Ishikawa (cell line): ENCODE results near the gene PDS5B.

Experiments used
- CEBPB ChIP-seq: IDR thresholded peaks from 2 replicates; pipeline ENCODE4 v1.6.1; 2012
- CREB1 ChIP-seq: IDR thresholded peaks from 2 replicates; pipeline ENCODE4 v1.6.1; 2012; ENCODE audit warnings: low read depth
- EGR1 ChIP-seq: IDR thresholded peaks from 2 replicates; pipeline ENCODE4 v1.6.1; 2012
- EP300 ChIP-seq: IDR thresholded peaks from 2 replicates; pipeline ENCODE4 v1.6.1; 2012; ENCODE audit warnings: borderline replicate concordance
- RAD21 ChIP-seq: IDR thresholded peaks from 2 replicates; pipeline ENCODE4 v1.6.1; 2012; ENCODE audit warnings: low read depth
- TAF1 ChIP-seq: IDR thresholded peaks from 2 replicates; pipeline ENCODE4 v1.6.1; 2012; ENCODE audit warnings: low read depth, mild to moderate bottlenecking
- YY1 ChIP-seq: IDR thresholded peaks from 2 replicates; pipeline ENCODE4 v1.6.1; 2012; ENCODE audit warnings: low read depth
- ZBTB7A ChIP-seq: IDR thresholded peaks from 2 replicates; pipeline ENCODE4 v1.6.1; 2012; ENCODE audit warnings: low read depth
- TF ChIP-seq, protein P1 (sequence below): IDR thresholded peaks from 2 replicates; pipeline ENCODE4 v1.6.1; 2012; ENCODE audit warnings: low read depth, mild to moderate bottlenecking
- TF ChIP-seq, protein P2 (sequence below): IDR thresholded peaks from 2 replicates; pipeline ENCODE4 v1.6.1; 2012
- TF ChIP-seq, protein P3 (sequence below): IDR thresholded peaks from 2 replicates; pipeline ENCODE4 v1.6.1; 2012

DNA sequence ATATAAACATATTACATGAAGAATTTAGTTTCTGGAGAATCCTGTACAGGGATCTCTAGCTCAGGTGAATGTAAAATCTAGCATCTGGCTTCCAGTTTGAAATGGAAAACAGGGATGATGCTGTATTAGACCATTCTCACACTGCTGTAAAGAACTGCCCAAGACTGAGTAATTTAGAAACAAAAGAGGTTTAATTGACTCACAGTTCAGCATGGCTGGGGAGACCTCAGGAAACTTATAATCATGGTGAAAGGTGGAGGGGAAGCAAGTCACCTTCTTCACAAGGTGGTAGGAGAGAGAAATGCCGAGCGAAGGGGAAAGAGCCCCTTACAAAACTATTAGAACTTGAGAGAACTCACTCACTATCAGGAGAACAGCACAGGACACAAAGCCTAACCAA lies 30.6 kb upstream of the PDS5B start:
- TF ChIP-seq, protein P1, sequence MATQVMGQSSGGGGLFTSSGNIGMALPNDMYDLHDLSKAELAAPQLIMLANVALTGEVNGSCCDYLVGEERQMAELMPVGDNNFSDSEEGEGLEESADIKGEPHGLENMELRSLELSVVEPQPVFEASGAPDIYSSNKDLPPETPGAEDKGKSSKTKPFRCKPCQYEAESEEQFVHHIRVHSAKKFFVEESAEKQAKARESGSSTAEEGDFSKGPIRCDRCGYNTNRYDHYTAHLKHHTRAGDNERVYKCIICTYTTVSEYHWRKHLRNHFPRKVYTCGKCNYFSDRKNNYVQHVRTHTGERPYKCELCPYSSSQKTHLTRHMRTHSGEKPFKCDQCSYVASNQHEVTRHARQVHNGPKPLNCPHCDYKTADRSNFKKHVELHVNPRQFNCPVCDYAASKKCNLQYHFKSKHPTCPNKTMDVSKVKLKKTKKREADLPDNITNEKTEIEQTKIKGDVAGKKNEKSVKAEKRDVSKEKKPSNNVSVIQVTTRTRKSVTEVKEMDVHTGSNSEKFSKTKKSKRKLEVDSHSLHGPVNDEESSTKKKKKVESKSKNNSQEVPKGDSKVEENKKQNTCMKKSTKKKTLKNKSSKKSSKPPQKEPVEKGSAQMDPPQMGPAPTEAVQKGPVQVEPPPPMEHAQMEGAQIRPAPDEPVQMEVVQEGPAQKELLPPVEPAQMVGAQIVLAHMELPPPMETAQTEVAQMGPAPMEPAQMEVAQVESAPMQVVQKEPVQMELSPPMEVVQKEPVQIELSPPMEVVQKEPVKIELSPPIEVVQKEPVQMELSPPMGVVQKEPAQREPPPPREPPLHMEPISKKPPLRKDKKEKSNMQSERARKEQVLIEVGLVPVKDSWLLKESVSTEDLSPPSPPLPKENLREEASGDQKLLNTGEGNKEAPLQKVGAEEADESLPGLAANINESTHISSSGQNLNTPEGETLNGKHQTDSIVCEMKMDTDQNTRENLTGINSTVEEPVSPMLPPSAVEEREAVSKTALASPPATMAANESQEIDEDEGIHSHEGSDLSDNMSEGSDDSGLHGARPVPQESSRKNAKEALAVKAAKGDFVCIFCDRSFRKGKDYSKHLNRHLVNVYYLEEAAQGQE, result no peak
- TF ChIP-seq, protein P2, sequence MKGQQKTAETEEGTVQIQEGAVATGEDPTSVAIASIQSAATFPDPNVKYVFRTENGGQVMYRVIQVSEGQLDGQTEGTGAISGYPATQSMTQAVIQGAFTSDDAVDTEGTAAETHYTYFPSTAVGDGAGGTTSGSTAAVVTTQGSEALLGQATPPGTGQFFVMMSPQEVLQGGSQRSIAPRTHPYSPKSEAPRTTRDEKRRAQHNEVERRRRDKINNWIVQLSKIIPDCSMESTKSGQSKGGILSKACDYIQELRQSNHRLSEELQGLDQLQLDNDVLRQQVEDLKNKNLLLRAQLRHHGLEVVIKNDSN, result no peak
- TF ChIP-seq ZBTB7A (no peak), TAF1 (no peak), EGR1 (no peak), RAD21 (no peak), EP300 (no peak), CREB1 (no peak), YY1 (no peak), CEBPB (no peak)
- TF ChIP-seq, protein P3, sequence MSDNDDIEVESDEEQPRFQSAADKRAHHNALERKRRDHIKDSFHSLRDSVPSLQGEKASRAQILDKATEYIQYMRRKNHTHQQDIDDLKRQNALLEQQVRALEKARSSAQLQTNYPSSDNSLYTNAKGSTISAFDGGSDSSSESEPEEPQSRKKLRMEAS, result no peak
